H54 (cell line): ENCODE measurements around the gene IGF2BP2.
"Not testable (repeated sequence)": the region's sequence is repeated elsewhere in the genome, so short reads cannot be mapped to it uniquely, and the experiment has no call there.

Source experiments
- DNase-seq: peaks from one replicate; pipeline ENCODE4 v3.0.0; 2011; ENCODE audit warnings: low spot score, mixed read lengths; ENCODE audit not compliant: insufficient read length
- FAIRE-seq: peaks from 3 replicates; lab custom pipeline; 2011; peaks lifted over from hg19 to GRCh38; lab: Jason Lieb, UNC
- POLR2A ChIP-seq: IDR thresholded peaks from 2 replicates; pipeline ENCODE4 v1.6.1; 2011; ENCODE audit warnings: low read depth, mild to moderate bottlenecking, low read length

The IGF2BP2 gene

DNA sequence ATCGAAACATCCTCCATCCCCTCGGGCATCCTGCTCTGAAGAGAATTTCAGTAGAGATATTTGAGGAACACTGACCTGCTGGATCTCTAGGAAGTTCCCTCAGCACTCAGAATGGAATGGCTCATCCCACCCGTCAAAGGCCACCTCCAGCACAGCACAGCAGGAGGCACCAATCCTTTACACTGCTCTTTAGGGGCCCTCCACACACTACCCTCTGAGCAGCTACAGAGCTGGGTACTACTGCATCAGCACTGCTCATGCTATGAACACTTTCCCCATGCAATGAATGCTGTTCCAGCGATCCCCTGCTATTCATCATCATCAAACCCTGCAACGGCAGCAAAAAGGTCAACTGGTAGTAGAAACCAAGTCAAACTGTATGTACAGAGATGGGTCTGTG is 40.5 kb downstream of the IGF2BP2 start:
- DNase-seq (no peak), FAIRE-seq (no peak)
- no peak for TF ChIP-seq POLR2A

DNA sequence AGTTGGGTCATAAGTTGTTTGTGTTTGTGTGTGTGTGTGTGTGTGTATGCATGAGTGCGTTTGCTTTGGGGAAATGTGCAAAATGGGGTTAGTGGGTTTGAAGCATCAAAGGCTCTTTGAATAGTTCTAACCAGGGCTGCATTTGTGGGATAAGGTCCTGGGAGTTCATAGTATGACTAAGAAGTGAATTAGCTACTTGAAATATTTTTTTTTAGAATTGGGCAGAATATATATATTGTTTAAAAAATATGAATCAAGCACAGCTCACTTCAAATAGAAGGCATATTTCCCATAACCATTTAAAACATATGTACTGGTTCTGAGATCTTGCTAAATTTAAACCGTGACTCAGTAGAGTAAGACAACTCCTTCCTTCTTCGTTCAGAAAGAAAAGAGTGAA is 43.1 kb downstream of the IGF2BP2 start:
- FAIRE-seq (peak; percentile 84), DNase-seq (no peak)
- no peak for TF ChIP-seq POLR2A

DNA sequence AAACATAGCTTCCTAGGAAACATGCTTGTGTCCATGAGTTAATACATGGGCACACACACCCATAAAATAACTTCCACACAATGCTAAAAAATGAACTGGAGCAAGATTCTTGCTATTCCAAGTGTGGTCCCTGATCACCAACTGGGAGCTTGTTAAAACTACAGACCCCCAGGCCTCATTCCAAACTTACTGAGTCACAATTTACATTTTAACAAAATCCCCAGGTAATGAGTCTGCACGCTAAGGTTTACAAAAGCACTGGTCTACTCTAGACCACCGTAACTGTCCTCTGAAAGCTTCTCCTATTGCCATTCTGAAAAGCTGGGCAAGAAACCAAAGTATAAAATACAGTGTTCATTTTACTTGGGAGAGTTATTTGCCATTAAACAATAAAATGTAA is 45.4 kb downstream of the IGF2BP2 start:
- DNase-seq (no peak), FAIRE-seq (no peak)
- no peak for TF ChIP-seq POLR2A

DNA sequence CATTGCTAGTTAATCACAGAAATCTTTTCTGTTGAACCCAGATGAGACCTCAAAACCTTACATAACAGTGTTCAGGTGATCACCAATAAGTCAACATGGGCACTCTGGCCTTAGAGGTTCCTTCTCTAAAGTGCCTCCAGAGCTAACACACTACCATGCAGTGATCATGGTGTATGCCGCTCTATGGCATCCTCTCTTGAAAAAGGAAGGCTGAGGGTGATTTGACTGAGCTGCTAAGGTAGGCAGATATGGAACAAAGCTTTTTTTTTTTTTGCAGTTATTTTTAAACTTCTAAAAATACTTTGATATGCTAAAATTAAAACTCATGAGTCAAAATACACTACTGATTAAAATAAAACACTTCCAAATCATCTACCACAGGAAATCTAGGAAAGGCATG is 46.0 kb downstream of the IGF2BP2 start:
- DNase-seq (no peak), FAIRE-seq (peak; percentile 67)
- no peak for TF ChIP-seq POLR2A

DNA sequence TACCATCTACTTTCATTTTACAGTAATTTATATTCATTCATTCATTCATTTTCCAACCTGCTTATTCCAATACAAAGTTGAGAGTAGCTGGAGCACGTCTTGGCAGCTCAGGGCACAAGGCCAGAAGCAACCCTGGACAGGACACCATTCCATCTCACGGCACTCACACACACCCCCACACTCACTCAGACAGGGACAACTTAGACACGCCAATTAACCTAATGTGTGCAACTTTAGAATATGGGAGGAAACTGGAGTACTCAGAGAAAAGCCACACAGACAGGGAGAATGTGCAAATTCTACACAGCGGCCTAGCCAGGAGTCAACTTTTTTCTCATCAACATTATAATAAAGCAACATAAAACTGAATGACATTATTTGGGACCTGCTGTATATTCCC is 46.7 kb downstream of the IGF2BP2 start:
- no peak for TF ChIP-seq POLR2A
- DNase-seq (no peak), FAIRE-seq (no peak)

DNA sequence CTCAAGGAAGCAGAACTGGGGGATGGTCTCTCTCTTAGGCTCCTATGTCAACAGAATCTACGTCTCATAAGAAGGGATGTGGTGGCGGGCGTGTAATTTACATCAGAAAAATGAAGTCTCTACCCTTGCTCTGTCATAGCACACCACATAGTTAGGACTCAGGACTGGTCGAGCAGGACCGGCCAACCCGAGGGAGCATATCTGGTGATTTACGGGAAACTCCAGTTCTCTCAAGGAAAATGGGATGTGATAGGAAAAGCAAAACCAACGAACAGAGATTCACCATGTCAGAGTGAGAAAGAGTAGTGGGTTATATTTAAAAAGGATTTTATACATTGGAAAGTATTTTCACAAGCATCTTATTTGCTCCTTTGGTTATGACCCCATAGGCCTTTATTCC is 54.7 kb downstream of the IGF2BP2 start:
- DNase-seq = no peak
- TF ChIP-seq POLR2A = no peak
- no peak for FAIRE-seq

DNA sequence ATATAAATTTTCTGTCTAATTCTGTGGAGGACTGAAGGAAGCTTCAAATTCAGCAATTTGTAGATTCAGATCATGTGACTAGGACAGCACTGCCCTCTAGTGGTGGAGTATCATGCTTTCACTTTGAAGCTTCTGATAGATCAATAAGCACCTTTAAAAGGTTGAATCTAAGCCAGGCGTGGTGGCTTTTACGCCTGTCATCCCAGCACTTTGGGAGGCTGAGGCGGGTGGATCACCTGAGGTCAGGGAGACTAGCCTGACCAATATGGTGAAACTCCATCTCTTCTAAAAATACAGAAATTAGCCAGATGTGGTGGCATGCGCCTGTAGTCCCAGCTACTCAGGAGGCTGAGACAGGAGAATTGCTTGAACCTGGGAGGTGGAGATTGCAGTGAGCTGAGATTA is 56.3 kb downstream of the IGF2BP2 start:
- not testable (repeated sequence) for FAIRE-seq

DNA sequence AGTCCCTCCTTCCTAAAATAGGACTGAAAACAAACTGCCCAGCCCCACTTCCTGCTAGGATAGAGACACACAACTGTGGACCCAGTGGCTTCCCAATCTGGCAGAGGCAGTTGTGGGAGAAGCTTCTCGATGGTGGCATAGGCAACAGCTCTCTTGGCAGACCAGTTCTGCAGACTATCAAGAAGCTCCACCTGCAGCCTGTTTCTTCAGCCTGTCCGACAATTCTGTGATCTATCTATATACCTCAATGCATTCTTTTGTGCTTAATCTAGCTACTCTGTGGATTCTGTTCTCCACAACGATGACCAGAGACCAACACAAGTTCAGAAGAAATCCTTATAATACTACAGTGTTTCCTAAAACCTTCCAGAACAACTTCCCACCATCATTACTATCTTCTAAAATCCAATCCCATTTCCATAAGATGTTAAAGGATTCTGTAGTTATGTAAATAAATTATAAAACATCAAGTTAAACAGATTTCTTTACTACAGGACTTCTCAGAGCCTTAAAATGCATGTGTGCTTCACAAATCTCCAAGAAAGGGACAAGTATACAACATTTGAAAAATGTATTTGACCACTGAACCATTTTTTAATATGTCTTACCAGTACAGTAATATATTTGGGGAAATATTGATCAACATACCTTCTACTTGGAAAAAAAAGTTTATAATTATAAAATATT is 57.7 kb downstream of the IGF2BP2 start:
- DNase-seq (no peak), FAIRE-seq (peak; percentile 58)
- no peak for TF ChIP-seq POLR2A

More for the DNA sequence above, 56.3 kb downstream of the IGF2BP2 start:
- not testable (repeated sequence) for DNase-seq

DNA sequence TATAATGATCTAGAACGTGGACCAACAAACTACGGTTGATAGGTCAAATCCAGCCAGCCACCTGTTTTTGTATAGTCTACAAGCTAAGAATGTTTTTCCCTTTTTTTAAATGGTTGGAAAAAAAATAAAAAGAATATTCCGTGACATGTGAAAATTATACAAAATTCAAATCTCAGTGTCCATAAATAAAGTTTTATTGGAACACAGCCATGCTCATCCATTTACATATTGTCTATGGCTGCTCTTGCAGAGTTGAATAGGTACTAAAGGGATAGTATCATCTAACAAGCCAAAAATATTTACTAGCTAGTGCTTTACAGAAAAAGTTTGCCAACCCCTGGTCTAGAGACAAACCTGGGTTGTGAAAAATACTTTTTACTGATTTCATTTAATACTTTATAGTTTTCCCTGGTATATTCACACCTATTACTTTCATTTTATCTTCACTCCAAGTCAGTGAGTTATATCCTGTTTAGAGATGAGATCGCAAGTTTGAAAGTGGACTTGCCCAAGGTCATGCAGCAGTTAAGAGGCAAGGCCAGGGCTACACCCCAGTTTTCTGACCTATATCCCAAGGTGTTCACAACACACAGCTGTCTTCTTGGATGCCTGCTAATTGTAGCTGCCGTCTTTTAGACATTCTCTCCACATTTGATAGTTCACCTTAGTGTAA is 58.4 kb downstream of the IGF2BP2 start:
- DNase-seq = no peak
- no peak for TF ChIP-seq POLR2A
- peak; percentile 75 for FAIRE-seq

DNA sequence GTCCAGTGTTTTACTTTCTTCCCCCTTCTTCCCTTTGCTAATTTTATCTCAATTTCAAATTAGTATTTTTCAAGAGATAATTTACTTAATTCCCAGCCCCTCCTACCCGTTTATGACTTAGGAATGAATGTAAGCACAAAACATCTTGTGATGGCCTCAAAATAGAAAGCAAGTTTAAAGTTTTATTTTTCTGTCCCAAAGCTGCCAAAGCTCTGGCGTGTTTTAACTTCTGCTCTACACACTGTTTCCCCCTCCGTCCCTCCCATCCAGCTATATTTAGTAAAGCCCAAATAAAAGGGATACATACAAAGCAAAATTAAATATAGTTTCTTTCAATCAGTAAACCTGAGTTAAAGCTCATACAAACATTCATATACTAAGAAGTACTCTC is 59.9 kb downstream of the IGF2BP2 start:
- TF ChIP-seq POLR2A = no peak
- DNase-seq (no peak), FAIRE-seq (no peak)

DNA sequence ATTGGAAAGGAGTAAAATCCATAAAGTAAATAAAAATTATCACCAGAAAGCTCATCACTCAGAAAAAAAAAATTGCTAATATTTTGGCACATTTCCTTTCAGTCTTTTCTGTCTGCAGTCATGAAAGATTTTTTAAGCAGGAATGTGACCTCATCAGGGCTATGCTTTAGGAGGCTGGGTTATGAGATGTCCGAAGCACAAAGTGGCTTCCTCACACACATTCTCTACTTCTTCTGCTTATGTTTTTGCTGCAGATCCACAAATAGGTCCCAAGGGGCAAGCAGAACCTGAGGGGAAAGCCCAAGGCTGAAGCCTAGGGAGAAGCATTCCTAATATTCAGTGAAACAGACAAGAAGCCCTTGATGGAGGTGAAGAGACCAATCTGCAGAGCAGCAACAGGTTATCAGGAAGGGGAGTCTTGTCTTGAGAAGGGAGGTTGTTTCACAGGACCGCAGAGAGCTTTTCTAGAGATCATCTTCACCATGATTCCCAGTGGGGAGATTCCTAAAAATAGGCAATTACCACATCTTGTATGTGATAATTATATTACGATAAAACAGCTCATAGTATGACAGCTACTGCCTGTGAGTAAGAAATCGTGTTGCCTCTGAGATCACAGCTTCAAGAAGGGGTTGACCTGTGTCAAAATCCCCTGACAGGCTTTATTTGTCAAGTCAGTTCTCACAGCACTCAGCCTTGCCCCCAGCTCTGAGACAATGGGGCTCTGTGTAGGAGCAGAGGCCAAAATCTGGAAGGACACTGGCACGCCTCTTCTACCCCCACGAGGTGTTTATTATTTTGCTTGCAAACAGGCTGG is 60.5 kb downstream of the IGF2BP2 start:
- DNase-seq = no peak
- peak; percentile 30 for FAIRE-seq
- TF ChIP-seq POLR2A = no peak

DNA sequence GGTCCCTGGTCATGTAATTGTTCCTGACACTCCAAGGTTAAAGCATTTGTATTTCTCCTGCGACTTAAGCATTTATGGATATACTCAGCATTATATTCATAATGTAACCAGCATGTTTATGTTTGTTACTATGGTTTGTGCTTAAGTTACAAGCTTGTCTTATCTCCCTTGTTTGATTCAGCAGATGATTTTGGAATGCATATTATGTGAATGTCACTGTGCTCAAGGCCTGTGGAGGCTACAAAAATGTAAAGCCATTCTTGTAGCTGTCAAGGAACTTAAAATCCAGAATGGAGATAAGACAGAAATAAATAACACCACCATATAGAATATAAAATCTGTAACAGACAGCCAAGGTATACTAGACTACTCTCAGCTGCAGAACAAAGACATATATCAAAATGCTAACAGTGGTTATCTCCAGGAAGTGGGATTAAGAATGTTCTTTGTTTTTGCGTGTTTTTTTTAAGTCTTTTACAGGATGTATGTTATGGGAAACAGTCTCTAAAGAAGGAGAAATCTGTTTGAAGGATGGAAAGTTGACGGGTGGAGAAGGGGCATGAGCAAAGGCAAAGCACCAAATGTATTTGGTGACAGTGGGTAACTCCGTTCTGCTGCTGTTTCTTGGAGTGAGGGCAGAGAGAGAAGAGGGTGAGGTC is 61.4 kb downstream of the IGF2BP2 start:
- TF ChIP-seq POLR2A = no peak
- peak; percentile 23 for FAIRE-seq
- DNase-seq = no peak

DNA sequence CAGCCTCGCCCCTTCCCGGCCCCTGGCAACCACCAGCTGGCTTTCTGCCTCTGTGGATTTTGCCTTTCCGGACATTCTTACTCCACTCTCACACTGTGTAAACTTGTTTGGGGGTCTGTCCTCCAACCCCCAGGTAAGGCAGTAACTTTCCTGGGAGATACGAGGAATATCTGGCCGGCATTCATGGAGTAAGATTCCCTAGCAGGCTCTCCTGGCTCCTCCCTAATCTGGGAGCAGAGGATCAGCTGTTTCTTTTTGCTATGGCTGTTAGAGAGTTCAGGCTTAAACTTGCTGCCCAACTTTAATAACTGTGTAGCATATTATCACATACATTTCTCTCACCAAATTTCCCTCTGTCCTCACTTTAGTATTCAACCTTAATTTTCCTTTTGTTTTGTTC is 64.3 kb downstream of the IGF2BP2 start:
- FAIRE-seq (no peak), DNase-seq (no peak)
- no peak for TF ChIP-seq POLR2A

DNA sequence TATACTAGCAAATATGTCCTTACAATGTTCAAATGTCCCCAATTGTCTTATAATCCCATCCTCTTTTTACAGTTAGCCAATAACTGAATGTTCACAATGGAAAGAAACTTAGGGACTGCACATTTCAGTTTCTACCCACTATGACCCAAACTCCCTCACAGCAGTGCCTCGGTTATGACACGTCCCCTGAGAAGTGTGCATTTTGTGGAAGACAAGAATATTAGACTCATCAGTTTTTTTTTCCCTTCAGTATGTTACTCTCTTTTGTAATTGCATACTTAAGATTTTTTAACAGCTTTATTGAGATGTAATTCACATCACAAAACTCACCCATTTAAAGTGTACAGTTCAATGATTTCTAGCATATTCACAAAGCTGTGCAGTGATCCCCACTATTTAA is 64.8 kb downstream of the IGF2BP2 start:
- DNase-seq (no peak), FAIRE-seq (no peak)
- TF ChIP-seq POLR2A = no peak

DNA sequence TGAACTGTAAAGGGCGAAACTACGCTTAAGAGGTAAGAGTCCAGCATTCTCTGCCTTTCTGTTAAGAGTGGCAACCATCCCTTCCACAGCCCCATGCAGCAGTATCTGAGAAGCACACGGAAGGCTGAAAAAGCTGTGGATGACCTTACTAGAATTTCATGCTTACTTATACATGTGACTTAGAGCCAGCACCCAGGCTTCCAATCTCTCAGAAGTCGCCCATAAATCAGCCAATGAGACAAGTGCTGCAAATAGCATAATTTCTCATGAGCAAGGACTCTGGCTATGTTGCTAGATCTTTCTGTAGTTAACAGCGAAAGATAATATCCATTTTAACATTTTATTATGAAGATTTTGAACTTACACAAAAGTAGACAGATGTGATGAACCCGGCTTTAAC is 65.3 kb downstream of the IGF2BP2 start:
- no peak for FAIRE-seq
- no peak for DNase-seq
- no peak for TF ChIP-seq POLR2A
